HUDEP-2 (cell line): ENCODE measurements around the gene RALGAPA2.

Experiments used
- DNase-seq, 76 experiments: peaks; one replicate each; lab custom pipeline; 2025; ENCODE audit not compliant: unreplicated experiment in 76 of 76; lab: John Stamatoyannopoulos, UW

Gene RALGAPA2

GRCh38 chr20:20480689-20481088, 231.8 kb downstream of the RALGAPA2 start:
- DNase-seq = no peak

DNA sequence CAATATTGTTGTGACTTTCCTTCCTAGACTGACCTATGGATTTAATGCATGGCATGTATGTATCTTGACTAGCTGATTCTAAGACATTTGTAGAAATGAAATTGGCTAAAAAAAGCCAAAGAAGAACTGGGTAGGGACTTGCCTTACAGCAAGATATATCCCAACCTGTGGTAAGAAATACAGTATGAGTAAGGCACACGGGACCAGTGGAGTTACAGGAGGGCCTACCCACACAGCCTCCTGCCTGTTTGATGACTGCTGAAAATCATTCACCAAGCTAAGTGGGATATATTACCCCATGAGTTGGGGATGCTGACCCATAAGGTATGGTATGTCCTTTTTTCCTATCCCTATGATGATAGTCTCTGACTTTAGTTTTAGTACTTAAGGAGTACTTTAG, 232.3 kb downstream of the RALGAPA2 start:
- DNase-seq = no peak

DNA sequence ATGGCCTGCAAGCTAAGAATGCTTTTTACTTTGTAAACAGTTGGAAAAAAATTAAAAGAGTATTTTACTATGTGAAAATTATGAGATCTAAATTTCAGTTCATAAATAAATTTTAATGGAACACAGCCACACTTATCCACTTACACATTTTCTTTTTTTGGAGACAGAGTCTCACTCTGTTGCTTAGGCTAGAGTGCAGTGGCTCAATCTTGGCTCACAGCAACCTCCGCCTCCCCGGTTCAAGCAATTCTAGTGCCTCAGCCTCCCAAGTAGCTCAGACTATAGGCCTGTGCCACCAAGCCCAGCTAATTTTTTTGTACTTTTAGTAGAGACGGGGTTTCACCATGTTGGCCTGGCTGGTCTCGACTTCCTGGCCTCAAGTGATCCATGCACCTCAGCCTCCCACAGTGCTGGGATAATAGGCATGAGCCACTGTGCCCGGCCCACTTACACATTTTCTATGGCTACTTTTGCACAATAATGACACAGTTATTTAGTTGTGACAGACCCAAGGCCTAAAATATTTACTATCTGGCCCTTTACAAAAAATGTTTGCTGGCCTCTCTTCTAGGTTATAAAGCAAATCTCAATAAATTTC, 234.9 kb downstream of the RALGAPA2 start:
- DNase-seq = no peak

DNA sequence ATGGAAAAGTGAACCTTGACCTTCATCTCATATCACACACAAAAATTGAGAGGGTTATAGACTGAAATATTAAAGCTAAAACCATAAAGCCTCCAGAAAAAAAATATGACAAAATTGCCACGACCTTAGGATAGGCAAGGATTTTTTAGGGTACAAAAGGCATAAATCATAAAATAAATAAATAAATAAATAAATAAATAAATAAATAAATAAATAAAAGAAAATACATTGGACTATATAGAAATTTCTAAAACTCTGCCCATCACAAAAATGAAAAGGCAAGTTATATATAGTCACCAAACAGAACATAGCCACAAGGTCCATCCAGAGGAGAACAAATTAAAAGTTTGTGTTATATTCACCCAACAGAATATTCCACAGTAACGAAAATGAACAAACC, 235.9 kb downstream of the RALGAPA2 start:
- no peak for DNase-seq

- no peak for DNase-seq
Observed at GRCh38 chr20:20473657-20474056, 238.8 kb downstream of the RALGAPA2 start.

DNA sequence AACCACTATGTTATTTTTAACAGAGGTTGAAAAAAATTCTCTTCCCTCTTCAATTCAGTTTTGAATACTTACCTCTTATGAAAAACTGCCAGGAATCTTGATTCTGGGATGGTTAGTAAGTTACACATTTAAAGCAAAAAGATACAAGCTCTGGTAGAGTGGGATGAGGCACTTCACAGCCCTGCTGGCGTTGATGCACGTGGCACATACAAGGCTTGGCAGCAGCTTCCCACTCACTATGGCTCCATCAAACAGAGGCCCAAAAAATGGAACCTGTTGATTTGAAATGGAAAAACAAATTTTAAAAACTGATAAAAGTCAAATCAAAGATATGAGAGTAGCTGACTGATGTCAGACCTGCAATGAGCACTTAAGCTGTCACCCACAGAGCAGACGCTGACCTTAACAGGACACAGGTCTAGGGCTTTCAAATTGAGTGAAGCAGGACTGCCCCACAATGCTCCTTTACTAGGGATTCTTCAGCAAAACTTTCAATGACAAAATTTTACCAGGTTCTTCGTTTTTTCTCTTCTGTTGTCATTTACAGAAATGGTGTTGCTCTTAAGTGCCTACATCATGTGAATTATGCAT, 239.7 kb downstream of the RALGAPA2 start:
- DNase-seq = no peak

DNA sequence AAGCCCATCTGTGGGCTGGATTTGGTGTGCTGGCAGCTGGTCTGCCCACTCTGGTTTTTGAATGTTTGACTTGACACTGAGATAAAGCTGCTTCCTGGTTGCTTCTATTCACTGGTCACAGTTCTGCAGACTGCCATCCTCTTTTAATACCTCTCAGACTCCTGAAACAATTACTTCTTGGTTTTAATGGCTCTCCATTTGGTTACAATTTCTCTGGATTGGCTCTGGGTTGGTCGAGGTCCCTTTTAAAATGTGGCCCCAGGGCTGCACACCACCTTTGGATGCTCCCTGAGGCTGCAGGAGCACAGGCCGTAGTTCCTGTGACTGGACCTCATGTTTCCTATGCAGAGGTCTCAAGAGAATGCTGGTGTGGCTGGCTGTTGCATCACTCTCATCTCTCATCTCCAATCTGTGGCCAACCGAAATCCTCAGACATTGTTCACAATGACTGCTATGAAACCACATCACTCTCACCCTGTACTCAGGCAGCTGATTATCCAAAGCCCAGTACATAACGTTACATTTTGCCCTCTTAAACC, 246.0 kb downstream of the RALGAPA2 start:
- no peak for DNase-seq

- no peak for DNase-seq
Observed at GRCh38 chr20:20465252-20465651, 247.2 kb downstream of the RALGAPA2 start.

GRCh38 chr20:20463933-20464374, 248.5 kb downstream of the RALGAPA2 start:
- no peak for DNase-seq

- no peak for DNase-seq
Observed at GRCh38 chr20:20462185-20462584, 250.3 kb downstream of the RALGAPA2 start.

DNA sequence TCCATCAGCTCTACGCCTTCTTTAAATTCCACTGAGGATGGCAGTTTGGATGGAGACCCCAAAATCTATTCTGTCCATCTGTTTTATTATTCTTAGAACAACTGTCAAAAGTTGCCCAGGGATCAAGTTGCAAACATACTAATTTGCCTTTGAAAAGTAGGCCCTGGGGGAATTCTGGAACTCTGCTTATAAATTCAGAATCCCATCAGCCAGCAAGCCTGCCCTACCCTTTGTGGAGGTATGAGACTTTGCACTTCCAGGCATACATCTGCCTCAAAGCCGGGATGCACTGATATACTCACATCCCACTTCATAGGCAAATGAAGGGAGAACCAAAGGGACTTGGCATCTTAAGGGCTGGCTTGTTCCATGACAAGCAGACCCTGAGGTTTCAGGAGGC, 250.9 kb downstream of the RALGAPA2 start:
- DNase-seq = no peak

GRCh38 chr20:20459726-20460125, 252.7 kb downstream of the RALGAPA2 start:
- DNase-seq = no peak

DNA sequence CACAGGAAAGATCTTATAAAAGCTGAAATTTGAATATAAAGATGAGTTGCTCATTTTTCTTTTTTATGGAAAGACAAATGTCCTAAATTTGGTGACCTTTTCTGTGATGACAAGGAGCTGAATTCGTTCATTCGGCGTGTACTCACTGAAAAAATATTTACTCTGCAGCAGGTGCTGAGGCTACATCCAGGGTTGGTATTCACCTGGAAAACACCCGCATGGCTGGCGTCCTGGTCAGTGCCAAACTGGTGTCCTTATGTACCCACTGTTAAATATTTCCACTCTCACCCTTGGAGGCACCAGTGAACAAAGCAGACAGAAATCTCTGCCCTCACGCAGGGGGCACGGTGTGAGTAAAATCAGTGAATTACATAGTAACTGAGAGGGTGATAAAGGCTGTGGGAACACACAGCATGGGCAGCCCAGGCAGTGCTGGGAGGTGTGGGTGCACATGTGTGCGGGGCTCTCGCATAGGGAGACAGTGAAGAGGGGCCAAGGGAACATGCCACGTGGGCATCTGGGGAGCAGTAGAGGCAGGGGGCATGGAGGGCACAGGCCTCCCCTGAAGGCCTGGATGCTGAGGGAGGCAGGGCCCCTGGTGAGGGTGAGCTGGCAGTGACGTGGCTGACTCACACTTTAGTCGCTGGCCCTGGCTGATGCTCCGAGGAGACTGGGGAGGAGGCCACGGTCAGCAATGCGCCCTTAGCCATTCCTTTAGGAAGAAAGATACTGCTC, 254.9 kb downstream of the RALGAPA2 start:
- no peak for DNase-seq

- DNase-seq = no peak
Observed at GRCh38 chr20:20456741-20457140, 255.7 kb downstream of the RALGAPA2 start.

GRCh38 chr20:20455926-20456325, 256.5 kb downstream of the RALGAPA2 start:
- no peak for DNase-seq

DNA sequence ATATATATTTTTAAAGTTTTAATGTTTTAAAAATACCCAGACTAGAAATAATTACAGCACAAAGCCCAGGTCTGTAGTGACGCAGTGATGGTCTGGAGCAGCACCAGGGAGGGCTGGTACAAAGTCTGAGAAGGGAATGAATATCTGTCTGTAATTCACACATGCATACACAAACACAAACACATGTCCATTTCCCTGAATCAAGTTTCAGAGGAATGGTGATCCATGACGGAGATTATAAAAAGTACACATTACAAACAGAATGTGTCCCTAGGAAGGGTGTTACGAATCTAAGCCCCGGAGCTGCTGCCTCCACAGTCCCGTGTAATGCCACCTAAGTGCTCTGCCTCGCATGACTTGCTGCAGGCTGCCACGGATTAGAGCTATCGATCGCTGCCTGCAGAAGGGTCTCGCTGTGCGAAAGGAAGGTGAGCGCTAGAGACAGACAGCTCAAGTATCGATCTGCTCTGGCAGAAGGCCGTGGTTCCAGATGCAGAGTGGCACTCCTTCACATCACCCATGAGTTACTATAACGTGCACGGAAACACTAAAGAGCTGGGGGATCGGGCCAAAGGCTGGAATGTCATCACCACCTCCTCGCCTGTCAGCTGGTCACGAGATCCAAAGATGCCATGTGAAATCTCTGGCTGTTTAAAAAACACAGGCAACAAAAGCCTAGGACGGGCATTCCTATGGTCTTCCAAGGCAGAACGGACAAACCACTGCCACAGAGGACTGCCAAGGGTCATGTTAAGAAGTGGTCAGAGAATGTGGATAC, 257.4 kb downstream of the RALGAPA2 start:
- no peak for DNase-seq

- DNase-seq = no peak
Observed at GRCh38 chr20:20454367-20454766, 258.1 kb downstream of the RALGAPA2 start.

- no peak for DNase-seq
Observed at GRCh38 chr20:20452254-20452676, 260.2 kb downstream of the RALGAPA2 start.

DNA sequence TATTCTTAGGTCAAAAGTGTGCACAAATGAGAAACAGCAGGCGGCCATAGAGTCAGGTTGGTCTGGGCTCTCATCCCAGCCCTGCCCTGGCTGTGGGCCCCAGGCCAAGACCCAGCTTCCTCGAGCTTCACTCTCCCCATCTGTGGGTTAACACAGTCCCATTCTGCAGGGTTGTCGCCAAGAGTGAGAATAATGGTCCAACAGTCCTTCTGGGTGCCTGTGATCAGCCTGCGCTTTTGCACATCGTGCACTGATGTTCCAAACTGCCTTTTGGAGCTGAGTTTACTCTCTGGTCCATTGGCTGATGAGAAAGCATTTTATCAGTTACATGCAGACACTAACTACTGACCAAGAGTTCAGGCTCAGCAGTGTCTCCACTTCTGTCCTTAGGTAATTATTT, 261.9 kb downstream of the RALGAPA2 start:
- DNase-seq = peak in 17 of 76 experiments; percentile 1 to 51 (median 21)

DNA sequence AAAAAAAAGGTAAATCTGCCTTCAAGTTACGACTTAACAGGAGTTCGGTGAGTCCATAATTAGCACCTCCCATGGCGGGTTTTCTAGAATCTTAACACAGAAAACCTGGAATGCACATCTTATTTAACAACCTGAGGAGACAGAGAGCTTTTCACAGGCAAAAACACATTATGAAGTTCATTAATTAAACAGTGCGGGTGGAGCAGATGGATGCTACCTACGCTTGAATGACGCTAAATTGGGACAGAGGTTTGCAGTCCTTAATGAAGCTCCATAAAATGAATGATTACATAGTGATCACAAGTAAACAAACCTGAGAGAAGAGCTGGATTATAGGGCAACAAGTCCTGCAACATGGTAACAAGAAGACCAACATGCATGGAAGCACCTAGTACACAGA, 263.6 kb downstream of the RALGAPA2 start:
- no peak for DNase-seq

DNA sequence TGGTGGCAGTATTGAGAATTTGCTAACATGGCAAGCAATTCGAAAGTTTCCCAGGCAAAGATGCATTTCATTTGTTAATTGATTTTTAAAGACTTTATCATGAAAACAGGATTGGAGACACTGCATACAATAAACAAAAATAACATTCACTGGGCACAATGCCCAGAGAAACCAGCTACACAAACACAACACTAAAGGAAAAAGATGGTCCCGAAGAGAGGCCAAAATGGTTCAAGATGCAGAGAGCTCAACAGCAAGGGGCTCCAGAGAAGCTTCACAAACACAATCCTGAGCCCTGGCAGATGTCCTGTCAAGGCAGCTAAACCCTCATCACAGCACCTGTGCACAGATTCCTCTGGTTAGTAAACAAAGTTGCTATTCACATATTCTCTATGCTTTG, 265.2 kb downstream of the RALGAPA2 start:
- no peak for DNase-seq
